HUDEP-2 (cell line): ENCODE measurements around the gene NXT1.
A peak's percentile ranks its signal among the peaks of the same experiment; 100 is the strongest.

Experiments used
- DNase-seq, 76 experiments: peaks; one replicate each; lab custom pipeline; 2025; ENCODE audit not compliant: unreplicated experiment in 76 of 76; lab: John Stamatoyannopoulos, UW

Gene NXT1

DNA sequence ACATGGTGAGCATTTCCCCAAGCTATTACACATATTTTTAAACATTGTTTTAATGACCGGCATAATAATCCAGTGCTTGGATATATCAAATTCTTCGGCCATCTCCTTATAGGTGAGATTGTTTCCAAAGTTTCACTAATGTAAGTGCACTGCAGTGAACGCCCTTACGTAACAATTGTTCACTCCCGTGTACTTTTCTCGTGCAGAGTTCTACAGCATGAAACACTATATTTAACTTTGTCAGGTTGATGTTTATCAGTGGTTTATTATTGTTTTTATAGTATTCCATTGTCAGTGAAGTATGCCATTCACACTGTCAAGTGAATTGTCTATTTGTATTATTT, 7.9 kb downstream of the NXT1 start:
- no peak for DNase-seq

DNA sequence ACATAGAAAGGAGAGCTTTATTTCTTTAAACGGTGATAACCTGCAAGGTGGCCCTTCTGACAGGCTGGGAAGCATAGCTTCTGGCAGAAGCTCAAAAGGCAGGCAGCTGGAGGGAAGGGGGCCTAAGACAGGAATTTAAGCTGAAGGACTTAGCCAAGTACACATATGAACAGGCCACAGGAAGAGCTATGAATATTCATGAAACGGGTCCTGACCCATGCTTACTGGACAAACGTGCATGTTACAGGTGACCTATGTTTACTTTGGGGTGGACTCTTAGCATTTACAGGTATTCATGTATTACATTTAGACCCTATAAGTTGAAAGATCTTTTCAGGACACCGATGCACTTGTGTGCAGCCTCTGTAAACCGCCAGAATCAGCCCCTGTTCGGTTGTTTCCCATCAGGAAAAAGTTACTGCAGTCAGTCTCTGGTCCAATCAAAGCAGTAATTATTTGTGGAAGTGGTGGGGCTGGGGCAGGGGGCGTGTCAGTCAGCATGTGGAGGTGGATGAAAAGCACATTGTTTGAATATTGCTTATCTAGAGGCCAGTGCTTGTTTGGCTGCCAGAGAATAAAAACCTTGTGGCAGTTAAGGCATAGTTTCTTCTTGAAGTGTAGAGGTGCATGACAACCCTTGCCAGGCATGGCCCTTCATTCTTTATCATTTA, 8.5 kb downstream of the NXT1 start:
- peak in 27 of 76 experiments; percentile 5 to 54 (median 21) for DNase-seq

- peak in 5 of 76 experiments; percentile 10 to 45 (median 21) for DNase-seq
These were observed 9.9 kb downstream of the NXT1 start for GRCh38 chr20:23360531-23360930.

GRCh38 chr20:23361119-23361475, 10.5 kb downstream of the NXT1 start:
- peak in 12 of 76 experiments; percentile 9 to 43 (median 32) for DNase-seq

DNA sequence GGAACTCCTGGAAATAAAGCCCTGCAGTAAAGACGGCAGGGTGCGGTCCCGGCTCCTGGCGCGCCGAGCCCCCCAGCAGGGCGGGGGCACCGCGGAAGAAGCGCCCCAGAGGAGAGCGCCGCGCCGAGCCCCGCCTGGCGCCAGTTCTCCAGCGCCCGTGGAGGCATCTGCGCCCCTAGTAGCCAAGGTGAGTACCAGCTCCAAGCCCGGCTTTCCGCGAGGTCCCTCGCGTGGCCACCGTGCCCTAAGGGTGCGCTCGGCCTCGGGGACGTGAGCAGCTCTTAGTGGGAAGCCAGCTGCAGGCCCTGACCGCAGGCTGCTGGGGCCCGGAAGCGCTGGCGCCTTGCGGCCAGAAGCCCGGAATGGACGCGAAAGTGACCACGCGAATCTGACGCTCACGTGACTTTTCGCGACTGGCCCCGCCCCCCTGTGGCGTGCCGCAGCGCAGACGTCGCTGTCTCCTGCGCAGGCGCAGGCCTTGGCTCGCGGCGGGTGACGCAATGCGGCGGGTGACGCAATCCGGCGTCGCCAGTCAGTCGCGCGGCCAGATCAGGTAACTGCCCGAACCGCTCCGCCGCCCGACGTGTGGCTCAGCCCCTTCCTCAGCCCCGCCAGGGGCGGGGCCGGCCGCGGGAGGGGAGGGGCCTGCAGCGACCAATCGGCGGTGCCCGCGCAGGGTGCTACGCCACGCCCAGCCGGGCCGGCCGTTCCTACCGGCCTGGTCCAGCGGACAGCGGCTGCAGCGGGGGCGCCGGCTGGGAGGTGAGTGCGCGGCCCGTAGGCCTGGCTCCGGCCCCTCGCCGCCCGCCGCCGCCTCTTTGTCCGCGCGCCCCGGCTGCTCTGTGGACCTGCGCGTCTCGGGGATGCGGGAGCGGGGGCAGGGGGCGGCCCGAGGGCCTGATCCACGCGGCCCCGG, 11.1 kb downstream of the NXT1 start, which contains the start of gene GZF1:
Gene GZF1, plus strand, starts transcription at position 707 of the 916 bp plus-strand sequence. CDS start 2,202 bp downstream, outside the sequence.
- peak in 75 of 76 experiments; percentile 38 to 98 (median 96) for DNase-seq

DNA sequence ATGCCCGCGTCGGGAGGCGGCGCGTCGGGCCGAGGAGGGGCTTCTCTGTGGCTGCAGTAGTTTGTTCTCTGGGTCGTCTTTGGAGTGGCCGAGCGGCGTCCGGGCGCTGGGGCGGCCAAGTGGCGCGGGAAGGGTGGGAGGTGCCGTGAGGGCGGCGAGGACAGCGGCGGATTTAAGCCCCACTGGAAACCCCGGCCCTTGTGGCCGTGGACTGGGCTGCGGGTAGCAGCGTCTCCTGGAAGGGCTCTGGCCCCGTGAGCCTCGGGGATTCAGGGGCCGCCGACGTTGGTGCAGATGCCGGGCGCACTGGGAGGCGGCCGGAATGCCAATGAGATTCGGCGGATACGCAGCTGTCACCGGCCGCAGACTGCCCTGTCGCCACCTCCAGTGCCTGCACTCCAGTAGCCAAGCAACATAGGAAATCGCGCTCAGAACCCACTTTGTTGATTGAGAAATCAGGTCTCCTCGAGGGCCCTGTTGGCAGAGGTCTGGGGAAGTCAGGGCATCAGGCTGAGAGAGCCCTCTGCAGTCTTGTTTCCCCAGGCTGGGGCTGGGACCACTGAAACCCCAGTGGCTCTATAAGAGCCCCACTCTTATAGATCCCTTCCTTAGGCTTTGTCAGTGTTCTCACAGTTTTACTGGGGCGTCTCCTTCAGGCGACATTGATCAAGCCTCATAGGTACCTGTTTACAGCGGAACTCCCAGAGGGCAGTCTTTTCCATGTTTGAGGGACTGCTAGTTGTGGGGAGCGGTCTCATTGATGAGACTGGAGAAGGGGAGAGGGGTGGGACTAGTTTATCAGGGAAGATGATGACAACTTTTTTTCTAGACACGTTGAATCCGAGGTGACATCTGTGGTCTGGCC, 12.0 kb downstream of the NXT1 start:
- DNase-seq, result peak in 11 of 76 experiments; percentile 10 to 35 (median 18)

GRCh38 chr20:23363257-23363649, 12.7 kb downstream of the NXT1 start:
- peak in 2 of 76 experiments; percentile 5 to 6 for DNase-seq

DNA sequence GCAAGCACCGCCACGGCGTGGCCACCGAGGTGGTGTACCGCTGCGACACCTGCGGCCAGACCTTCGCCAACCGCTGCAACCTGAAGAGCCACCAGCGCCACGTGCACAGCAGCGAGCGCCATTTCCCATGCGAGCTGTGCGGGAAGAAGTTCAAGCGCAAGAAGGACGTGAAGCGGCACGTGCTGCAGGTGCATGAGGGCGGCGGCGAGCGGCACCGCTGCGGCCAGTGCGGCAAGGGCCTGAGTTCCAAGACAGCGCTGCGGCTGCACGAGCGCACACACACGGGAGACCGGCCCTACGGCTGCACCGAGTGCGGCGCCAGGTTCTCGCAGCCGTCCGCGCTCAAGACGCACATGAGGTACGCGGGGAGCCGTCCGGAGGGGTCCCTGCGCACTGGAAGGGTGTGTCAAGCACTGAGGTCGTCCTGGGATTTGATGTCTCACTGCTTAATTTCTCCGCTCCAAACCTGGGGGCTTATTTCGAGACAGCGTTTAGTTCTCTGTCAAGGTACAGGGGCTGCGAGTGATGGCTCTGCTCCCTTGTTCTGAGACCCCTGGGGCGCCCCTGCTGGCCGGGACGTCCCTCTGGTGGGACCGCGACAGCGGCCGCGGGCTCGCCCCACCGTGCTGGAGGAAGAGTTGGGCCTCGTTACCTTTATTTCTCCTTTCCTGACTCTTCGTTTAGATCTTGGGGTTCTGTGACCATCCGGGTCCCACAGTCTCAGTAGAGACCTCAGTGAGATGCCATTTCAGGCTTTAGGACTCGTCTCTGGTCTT, 15.0 kb downstream of the NXT1 start:
- DNase-seq, result no peak

DNA sequence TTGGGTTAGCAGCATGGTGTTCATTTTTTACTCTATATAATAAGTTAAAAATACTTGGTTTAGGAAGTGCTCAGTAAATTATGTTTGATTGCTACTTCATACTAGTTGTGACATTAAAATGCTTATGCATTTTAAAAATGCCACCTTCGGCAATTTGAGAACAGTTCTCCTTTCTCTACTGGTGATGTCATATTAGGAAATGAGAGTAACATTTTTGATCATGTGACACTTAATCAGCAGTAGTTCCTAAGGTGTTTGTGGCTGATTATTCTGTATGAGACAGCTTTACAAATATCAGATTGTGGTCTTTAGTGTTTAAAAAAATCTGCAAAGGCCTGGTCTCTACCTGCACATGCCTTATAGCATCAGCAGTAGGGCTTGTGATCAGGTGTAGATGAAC, 15.8 kb downstream of the NXT1 start:
- DNase-seq, result peak in 8 of 76 experiments; percentile 4 to 27 (median 10)

DNA sequence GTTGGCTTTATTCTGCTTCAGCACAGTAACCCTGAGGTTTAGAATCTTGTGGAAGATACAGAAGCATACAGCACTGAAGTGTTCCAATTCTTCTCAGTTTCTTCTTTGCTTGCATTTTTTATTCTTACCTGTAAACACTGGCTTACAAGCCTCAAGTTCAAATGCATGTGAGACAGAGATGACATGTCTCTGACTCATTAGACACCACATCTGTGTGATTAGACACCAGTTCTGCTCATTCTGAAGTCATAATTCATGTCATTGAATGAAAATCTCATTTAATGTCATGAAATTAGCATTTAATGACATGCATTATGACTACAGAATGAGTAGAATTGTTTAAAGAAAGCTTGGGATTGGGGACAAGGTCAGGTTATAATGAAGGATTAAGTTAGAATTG, 17.2 kb downstream of the NXT1 start:
- DNase-seq, result no peak

GRCh38 chr20:23368316-23369071, 17.9 kb downstream of the NXT1 start:
- DNase-seq, result no peak

- no peak for DNase-seq
These were observed 18.7 kb downstream of the NXT1 start for GRCh38 chr20:23369072-23369823.

- no peak for DNase-seq
These were observed 19.7 kb downstream of the NXT1 start for GRCh38 chr20:23370274-23370673.

GRCh38 chr20:23370873-23371272, 20.3 kb downstream of the NXT1 start:
- DNase-seq, result no peak

DNA sequence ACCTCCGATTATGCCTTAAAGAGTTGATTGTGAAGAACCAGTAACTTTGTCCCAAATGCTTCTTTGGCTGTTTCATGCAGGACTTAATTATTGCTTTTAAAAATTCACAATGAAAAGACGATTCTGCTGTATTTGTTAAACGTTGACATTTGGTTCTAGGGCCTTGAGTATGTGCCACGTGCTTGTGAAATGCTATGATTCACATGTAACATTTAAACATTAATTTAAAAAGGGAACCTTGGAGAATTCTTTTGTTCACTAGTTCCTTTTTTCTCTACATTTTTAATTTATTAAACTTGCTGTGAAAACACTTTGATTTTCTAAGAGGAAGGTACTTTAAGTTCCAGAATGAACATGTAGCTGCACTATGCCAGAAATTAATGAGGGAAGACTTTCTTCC, 20.9 kb downstream of the NXT1 start:
- DNase-seq, result no peak

- no peak for DNase-seq
These were observed 23.9 kb downstream of the NXT1 start for GRCh38 chr20:23374441-23374840.

DNA sequence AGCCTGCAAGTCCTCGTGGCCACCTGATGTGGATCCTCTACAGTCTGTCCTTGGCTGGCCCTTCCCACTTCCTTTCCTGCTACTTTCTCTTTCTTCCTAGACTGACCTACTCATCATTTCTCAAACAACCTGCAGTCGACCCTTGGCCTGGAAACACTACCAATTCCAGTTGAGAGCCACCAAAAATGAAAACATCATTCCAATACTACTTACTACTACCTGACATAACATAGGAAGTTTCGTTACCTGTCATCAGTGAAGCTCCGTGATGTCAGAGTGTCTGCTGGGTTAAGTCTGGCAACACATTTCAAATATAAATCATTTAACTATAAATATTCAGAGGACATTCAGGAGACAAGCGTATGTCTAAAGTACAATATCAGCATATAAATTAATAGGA, 25.2 kb downstream of the NXT1 start:
- no peak for DNase-seq

DNA sequence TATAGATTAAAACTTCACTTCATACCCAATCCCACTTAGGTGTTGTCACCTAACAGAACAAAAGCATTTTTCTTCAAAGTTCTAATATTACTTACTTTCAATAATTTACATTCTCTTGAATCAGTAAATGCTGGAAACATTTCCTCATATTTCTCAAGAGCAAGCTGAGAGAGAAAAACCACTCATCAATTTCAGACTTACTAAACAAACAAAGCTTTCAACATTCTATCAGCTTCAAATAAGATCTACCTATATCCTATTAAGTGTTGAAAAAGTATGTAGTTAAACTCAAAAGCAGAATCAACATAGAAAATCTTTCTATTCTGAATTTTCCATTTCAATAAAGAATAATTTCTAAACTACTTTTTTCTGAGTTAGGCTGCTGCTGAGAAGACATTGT, 29.2 kb downstream of the NXT1 start:
- DNase-seq, result no peak

GRCh38 chr20:23381876-23382275, 31.3 kb downstream of the NXT1 start:
- DNase-seq, result no peak
